NOMO-1 (cell line): ENCODE data around the gene GM2A.
A peak's percentile ranks its signal among the peaks of the same experiment; 100 is the strongest.
"Not testable (repeated sequence)": the region's sequence is repeated elsewhere in the genome, so short reads cannot be mapped to it uniquely, and the experiment has no call there.

Experiments used
- DNase-seq, 2 experiments: peaks; one replicate each; lab custom pipeline; 2025; ENCODE audit not compliant: unreplicated experiment in 2 of 2; lab: John Stamatoyannopoulos, UW

The GM2A gene

DNA sequence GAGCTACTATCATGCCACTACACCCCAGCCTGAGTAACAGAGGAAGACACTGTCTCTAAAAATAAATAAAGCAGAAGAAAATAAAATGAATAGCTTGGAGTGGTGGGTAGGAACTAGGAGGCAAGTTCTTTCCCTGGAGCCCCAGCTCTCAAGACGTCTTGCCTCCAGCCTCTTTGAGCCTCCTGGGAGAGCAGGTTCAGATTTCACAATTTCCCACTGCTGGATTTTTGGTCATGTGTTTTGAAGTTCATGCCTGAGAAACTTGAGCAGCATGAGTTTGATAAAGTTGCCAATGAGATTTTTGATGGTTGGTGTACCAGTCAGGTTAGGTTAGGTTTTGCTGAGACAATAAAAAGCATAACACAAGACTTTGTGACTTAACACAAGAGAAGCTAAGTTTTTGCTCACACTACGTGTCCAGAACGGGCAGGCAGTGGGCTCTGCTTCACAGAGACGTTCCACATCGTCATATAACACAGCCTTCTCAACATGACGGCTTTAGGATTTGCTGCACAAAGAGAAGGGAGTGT, 25.0 kb upstream of the GM2A start:
- DNase-seq, result peak in 1 of 2 experiments; percentile 21

DNA sequence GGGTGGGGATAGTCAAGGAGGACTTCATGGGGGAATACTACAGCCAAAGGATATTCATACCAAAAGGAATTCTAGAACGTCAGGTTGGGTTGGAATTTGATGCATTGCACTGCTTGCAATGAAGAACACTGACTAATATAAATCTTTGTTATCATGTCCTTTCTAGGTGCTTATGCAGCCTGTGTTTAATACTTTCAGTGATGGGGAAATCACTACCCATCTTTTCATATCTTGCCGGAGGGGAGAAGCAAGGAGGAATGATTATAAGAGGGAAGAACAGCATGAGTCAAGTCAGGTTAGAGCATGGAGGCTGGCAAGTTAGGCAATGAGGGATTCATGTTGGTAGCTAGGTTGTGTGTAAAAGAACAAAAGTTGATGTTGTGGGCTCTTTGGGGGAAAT, 24.0 kb upstream of the GM2A start:
- DNase-seq, result no peak

DNA sequence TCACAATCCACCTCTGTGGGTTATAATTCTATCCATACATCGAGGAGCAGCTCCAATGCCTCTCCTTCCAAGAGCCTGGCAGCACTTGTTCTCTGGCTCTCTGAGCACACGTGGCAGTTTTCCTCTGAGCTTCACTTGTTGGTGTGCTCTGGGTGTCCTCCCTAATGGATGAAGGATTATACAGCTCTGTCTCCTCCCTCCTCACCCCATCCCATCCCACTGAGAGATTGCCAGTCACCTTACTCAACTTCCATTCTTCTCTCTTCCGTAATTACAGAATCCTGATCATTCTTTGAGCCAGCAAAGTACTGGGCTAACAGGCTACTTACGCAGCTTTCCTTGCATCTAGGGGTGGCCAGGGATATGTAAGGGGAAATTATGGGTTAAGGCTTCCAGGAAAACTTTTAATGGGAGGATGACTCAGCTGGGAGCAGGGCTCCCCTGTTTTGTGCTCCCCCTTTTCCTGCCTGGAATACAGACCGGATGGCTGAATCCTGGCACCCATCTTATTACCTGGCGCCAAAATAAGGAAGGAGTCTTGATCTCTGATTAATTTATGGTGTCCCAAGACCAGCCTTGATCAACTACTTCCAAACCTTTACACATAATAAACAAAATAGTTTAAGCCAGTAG, 22.8 kb upstream of the GM2A start:
- no peak for DNase-seq

DNA sequence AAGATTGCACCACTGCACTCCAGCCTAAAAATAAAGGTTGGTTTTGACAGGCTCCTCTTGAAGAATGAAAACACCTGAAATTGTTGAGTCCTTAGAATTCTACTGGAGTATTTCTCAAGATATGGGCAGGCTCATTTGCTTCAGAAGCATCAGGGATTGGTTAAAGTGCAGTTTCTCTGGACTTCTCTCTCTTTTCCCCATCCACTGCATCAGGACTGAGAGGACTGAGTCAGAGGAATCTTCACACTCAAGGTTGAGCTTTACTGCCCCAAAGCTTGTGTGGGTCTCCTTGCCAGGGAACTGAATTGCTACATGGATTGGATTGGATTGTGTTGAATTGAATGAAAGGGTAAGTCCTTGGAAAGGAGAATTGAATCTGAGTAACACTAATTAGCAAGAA, 21.6 kb upstream of the GM2A start:
- no peak for DNase-seq

DNA sequence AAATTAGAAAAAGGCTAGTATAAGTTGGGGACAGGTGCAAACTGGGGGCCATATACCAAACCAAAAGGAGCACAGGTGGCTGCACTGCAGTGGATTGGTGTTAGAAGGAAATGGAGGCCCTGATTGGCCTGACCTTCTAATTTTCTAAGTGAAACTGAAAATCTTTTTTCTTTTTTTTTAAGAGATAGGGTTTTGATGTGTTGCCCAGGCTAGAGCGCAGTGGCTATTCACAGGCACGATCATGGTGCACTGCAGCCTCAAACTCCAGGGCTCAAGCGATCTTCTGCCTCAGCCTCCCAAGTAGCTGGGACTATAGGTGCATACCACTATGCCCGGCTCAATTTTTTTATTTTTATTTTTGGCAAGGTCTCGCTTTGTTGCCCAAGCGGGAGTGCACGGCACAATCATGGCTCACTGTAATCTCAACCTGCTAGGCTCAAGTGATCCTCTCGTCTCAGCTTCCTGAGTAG, 19.3 kb upstream of the GM2A start:
- DNase-seq, result no peak

DNA sequence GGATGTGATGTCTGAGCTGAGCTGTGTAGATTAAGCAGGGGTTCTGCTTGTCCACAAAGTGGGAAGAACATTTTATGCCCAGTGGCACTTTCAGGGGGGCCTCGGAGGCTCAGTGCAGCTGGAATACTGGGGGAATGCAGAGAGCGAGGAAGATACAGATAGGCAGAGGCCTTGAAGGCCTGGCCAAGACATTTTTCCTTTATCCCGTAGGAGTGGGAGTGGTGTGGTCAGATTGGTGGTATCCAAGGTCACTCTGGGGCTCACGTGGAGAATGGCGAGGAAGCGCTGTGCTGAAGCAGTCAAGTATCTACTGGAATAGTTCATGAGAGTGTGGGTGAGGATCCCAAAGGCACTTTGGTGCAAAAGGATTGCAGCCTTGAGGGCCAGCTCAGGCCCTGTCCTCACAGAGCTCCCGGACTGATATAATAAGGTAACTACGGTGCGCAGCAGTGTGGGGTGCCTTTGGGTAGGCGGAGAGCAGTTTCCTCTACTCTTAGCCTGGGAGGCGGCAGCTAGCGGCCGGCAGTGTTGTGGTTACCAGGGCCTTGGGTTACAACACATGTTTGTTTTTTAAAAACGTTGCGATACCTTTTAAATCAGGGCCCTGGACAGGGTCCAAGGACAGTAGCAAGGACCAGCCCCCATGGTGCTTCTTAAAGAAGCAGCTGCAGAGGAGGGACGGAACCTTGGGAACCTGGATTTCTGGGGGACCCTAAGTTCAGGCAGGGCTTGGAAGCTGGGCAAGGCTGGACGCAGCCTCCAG, 18.3 kb upstream of the GM2A start:
- DNase-seq, result peak; percentile 56 to 57

DNA sequence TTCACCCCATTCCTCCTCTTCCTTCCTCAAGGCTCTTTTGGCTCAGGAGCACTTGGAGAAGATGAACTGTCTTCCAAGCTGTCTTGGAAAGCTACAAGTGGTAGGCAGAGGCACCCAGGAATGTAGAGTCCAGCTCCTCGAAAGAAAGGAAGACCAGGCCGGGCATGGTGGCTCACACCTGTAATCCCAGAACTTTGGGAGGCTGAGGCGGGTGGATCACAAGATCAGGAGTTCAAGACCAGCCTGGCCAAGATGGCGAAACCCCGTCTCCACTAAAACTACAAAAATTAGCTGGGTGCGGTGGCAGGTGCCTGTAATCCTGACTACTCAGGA, 17.8 kb upstream of the GM2A start:
- not testable (repeated sequence) for DNase-seq

DNA sequence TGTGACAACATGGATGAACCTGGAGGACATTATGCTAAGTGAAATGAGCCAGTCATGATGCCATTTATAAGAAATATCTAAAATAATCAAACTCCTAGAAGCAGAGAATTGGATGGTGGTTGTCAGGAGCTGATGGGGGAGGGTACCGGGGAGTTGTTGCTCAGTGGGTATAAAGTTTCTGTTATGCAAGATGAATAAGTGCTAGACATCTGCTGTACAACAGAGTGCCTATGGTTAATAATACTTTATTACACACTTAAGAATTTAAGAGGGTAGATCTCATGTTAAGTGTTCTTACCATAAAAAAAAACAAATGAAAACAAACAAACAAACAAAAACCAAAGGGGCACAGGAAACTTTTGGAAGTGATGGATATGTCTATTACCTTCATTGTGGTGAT, 16.1 kb upstream of the GM2A start:
- DNase-seq, result no peak

DNA sequence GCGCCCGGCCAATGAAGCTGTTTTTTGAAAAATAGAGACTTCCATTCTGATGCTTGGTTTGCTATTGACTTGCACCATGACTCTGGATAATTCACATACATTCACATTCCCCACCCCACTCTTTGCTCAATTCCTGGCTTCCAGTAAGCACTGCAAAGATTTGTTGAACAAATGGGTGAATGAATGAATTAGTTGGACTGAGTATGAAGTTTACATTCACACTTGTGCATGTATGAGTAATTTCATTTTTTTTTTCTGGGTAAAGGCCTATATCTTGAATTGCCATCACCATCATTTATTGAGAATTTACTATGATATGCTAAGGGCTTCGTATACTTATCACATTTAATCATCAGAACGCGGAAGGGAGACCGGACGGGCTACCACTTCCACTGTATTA, 15.3 kb upstream of the GM2A start:
- no peak for DNase-seq

DNA sequence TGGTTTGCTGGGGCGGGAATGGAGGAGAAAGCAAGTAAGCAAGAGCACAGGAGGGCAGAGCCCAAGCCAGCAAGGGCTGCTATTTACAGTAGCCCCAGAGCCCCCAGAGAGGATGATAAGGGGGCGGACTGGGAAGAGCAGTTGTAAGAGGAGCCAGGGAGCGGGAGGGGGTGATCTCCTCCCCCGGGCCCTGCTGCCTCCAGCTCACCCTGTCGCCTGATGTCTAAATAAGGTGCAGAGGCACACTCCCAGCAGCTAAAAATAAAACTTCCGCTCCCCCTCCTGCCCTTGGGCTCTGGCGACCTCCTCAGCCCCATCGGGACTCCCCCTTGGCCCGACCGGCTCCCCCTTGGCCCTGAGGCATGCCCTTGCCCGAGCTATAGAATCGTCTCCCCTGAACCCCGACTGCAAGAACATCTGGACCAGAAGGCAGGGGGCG, 14.7 kb upstream of the GM2A start:
- DNase-seq, result no peak

DNA sequence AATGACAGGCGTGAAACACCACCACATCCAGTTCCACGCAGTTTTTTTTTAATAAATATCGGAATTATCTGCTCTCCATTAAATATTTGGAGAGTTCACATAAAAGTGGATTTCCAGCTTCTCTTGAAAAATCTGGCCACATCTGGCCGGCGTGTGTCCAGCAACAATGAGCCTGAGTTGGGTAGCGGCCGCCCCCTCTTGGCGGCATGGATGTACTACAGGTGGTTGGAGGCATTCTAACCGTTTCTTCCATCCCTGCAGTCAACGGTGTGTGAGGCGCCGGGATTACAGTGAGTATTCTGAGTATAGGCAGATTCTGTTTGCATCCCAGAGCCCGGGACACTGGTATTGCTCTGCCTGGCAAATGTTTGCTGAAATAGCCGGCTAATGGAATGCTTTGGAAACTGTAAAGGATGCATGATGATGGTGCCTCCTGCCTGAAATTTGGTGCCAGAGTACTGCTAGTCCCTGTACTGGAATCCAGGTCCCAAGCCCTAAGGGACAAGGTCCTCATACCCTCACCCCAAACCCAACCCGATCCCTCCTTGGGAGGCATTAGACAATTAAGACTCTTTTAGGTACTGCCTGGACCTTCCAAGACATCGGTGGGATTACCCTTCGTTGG, 13.6 kb upstream of the GM2A start:
- peak; percentile 44 to 49 for DNase-seq

DNA sequence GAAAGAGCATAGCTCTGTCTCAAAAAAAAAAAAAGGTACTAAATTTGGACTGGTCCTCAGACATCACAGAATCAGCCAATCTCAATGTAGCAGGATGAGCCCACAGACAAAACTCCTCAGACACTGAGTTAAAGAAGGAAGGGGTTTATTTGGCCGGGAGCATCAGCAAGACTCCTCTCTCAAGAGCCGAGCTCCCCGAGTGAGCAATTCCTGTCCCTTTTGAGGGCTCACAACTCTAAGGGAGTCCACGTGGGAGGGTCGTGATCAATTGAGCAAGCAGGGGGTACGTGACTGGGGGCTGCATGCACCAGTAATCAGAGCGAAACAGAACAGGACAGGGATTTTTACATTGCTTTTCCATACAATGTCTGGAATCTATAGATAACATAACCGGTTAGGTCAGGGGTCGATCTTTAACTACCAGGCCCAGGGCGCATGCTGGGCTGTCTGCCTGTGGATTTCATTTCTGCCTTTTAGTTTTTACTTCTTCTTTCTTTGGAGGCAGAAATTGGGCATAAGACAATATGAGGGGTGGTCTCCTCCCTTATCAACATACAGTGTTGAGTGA, 12.6 kb upstream of the GM2A start:
- DNase-seq, result not testable (repeated sequence)

DNA sequence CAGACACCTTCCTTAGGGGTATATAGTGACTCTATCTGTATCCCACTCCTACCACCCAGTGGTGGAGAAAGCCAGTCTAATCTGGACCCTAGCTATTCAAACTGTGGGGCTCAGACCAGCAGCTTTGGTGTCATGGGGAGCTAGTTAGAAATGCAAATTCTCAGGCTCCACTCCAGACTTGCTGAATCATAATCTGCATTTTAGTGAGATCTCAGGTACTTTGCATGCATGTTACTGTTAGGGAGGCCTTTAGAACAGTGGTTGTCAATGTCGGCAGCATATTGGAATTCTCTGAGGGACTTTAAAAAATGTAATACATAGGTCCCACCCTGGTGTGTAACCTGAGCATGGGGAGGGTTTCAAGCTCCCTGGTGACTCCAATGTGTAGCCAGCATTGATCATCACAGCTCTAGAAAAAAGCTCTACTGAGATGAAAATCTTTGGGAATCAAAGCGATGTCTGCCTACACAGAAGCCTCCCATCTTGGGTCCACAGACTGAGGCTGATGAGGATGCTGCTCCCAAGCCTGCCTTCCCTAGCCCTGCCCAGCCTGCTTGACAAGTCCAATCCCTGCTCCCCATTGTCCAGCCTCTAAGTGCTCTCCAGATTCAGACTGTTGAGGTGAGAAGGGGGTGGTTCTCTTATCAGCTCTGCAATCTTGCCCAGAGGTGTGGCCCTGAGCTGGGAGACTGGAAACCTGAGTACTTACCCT, 11.9 kb upstream of the GM2A start:
- no peak for DNase-seq

DNA sequence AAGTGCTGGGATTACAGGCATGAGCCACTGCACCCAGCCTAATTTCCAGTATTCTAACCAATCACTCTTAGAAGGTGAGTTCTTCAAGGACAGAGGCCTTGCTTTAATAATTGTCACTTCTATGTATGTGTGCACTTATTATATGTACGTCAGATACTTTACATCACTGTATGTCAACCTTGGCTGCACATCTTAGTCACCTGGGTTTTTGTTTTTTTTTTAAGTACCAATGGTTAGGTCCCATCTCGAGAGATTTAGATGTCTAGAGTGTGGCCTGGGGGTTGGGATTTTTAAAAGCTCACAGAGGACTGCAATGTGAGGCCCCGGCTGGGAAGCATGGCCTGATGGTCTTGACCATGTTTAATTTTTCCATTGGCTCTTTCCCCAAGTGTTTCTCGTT, 9.9 kb upstream of the GM2A start:
- DNase-seq, result no peak

DNA sequence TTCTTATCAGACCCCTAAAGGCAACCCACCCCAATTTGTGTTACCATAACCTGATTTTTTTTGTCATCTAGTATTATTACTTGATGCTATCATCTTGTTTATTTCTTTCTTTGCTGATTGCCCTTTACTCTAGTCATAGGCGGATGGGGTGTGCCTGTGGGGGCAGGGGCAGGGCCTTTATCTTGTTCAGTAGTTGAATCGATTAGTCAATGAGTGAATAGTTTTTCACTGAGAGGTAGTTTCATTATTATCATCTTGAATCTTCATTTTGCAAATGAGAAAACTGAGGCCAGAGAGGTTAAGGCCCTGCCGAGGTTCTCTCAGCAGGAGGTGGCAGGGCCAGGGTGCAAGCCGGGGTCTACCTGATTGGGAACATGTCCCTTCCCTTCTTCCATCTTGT, 9.4 kb upstream of the GM2A start:
- DNase-seq, result no peak

DNA sequence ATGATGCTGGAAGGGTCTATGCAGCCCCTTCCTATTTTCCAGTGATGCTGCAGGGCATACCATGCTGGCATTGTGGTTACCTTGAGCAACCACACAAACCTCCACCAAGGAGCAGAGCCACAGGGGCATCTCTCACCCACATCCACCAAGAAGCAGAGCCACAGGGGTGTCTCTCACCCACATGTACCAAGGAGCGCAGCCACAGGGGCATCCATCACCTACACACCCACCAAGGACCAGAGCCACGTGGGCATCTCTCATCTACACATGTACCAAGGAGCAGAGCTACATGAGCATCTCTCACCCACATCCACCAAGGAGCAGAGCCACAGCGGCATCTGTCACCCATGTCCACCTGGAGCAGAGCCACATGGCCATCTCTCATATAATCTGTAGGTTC, 8.8 kb upstream of the GM2A start:
- no peak for DNase-seq

DNA sequence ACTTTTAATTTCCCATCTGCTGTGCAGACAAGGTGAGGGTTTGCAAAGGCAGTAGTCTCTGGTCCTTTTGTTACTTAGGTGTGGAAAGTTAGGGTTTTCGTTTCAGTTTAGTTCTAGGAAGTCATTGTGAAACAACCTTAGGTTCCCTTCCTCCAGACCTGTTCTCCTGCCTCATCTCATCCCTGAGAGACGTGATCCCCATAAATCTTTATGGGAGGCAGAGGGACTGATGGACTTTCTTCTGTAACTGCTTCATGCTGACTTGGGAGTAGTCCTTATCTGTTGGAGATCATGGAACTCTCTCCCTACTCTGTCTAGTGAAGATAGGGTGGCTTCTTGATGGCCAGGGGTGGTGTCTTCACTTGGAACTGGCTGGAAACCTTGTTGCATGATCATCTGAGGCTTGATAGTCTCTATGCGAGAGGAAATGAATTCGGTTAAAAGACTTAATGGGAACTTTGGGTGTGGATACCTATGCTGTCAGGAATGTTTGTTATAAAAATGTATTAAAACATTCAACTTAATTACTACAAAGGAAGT, 7.2 kb upstream of the GM2A start:
- no peak for DNase-seq

DNA sequence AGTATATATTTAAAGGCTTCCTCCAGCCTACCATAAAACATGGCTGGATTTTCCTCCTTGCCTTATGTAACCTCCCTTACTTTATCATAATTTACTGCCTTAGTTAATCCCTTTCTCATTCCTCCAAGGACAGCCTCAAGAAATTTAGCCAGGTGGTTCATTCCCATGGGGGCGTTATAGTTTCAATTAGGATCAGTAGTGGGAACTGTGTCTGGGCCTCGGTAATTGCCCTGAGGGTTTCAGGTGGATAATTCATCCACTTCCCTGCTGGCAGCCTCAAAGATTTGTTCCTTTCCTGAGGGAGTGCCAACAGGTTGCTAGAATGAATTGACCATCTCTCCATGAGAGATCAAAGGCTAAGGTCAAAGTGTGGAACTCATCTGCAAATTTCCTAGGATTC, 4.3 kb upstream of the GM2A start:
- no peak for DNase-seq

DNA sequence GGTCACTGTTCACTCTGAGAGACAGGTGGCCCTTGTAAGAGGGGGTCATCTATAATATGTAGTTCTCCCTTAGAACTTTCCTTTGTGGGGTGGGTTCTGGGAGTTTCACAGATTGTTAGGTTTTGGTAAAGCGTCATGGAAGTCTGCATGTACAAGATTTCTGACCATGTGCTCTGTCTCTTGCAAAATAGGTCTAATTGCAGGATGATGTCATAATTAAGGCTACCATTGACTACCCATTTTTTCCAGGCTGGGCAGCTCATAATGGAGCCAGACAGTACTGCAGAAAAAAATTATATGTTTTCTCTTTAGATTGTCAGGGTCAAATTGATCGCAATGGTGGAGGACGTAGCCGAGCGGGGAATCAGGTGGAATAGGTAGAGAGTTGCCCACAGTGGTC, 3.7 kb upstream of the GM2A start:
- DNase-seq, result peak; percentile 39 to 55

DNA sequence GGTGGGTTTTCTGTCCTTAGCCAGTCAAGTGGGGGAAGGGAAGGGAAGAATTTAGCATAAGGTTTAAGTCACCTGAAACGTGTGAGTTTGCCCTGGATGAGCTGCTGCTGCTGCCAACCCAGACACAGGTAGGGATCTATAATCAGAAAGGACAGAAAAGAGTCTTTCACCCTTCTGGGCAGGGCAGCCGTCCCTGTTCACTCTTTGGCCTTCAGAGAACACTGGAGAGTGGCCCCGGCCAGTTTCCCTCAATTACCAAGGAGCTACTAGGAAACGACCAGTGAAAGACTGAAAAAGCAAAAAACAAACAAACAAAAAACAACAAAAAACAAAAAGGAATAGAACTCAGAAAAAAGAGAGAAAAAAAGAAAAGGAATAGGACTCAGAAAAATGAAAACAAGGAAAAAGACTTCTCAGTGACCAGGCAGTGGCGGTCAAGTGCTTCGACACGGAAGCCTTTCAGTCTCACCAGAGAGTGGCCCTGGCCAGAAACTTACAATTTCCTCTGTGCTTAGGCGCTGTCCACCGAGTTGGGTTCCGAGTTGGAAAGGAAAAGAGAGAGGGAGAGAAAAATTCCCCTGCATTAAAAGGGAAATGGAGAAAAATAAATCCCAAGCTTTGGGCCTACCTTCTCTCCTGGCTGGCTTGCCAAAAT, 2.5 kb upstream of the GM2A start:
- no peak for DNase-seq
